ENCODE results near the gene APOL1.
"Not testable (repeated sequence)": the region's sequence is repeated elsewhere in the genome, so short reads cannot be mapped to it uniquely, and the experiment has no call there.

The APOL1 gene

GRCh38 chr22:36285017-36285416 lies 32.1 kb downstream of the APOL1 start:
- no peak for DNase-seq (ENCODE audit: low read depth)

GRCh38 chr22:36285545-36285944 lies 32.6 kb downstream of the APOL1 start:
- TF ChIP-seq CTCF (conservative IDR thresholded peaks at IDR 0.05; ENCODE audit: control insufficient read depth, insufficient read depth, low read depth, low read length): no peak
- no peak overlapping the region for H3K4me3 ChIP-seq (ENCODE audit: control insufficient read depth, low read depth, low read length)
- no peak for DNase-seq (ENCODE audit: low read depth)

More at GRCh38 chr22:36285017-36285416, 32.1 kb downstream of the APOL1 start:
- no peak for TF ChIP-seq CTCF (conservative IDR thresholded peaks at IDR 0.05; ENCODE audit: control insufficient read depth, insufficient read depth, low read depth, low read length)
- no peak overlapping the region for H3K4me3 ChIP-seq (ENCODE audit: control insufficient read depth, low read depth, low read length)

GRCh38 chr22:36286096-36286957 lies 33.4 kb downstream of the APOL1 start:
- no peak overlapping the region for H3K4me3 ChIP-seq (ENCODE audit: control insufficient read depth, low read depth, low read length)
- TF ChIP-seq CTCF (conservative IDR thresholded peaks at IDR 0.05; ENCODE audit: control insufficient read depth, insufficient read depth, low read depth, low read length): peak; percentile 91
- peak; percentile 81 for DNase-seq (ENCODE audit: low read depth)

DNA sequence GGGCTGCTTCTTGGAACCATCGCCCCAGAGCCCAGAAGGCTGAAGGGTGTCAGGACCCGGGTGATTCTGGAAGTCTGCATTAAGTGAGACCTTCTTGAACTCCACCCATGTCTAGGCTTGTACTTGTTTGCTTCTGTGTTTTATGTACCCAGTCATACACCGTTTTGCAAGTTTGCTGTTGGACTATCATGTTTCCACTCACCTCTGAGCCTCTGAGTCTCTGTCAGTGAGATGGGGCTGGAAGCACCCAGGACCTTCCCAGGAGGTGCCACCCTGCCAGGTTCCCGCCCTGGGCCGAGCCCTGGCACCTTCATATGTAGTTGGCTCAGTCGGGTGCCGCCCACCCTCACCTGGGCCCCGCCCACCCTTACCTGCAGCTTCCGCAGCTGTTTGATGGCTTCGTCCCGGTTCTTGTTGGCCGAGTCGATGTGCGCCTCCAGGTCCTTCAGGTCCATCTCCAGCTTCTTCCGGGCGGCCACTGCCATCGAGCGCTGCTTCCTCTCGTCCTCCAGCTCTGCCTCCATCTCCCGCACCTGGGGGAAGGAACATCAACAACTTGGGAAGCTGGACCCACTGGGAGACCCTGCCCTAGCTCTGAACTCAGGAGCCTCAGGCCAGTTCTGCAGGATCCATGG lies 35.1 kb downstream of the APOL1 start:
- no peak overlapping the region for H3K4me3 ChIP-seq (ENCODE audit: control insufficient read depth, low read depth, low read length)
- no peak for TF ChIP-seq CTCF (conservative IDR thresholded peaks at IDR 0.05; ENCODE audit: control insufficient read depth, insufficient read depth, low read depth, low read length)
- no peak for DNase-seq (ENCODE audit: low read depth)

DNA sequence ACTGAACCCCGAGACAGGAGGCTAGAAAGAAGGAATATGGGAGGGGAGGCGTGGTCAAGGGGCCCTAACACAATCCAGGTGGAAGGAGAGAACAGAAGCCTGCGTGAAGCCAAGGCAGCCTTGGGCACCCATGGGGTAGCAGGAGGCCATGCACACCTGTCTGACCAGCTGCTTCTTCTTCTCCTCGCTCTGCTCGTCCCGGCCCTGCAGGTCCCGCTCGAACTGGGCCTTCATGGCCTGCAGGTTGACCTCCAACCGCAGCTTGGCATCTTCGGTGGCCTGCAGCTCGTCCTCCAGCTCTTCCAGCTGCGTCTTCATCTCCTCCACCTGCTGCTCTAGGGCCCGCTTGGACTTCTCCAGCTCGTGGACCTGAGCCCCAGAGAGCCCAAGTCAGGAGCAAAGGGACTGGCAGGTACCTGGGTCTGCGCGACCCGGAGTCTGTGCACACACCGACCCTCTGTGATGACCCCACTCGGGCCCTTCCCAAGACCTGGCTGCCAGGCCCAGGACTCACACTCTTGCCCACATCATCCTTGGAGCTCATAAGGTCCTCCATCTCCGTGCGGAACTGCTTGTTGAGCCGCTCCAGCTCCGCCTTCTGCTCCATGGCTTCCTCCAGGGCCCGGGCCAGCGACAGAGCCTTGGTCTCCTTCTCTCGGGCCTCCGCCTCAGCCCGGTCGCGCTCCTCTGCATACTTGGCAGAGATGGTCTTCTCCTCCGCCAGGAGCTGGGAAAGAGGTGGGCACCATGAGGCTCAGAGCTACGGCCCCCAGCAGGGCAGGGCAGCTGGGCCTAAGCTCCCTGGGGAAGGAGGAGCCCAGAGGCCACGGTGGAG lies 35.9 kb downstream of the APOL1 start:
- no peak overlapping the region for H3K4me3 ChIP-seq (ENCODE audit: control insufficient read depth, low read depth, low read length)
- DNase-seq (ENCODE audit: low read depth): no peak
- TF ChIP-seq CTCF (conservative IDR thresholded peaks at IDR 0.05; ENCODE audit: control insufficient read depth, insufficient read depth, low read depth, low read length): no peak

GRCh38 chr22:36289406-36289870 lies 36.5 kb downstream of the APOL1 start:
- no peak for DNase-seq (ENCODE audit: low read depth)
- TF ChIP-seq CTCF (conservative IDR thresholded peaks at IDR 0.05; ENCODE audit: control insufficient read depth, insufficient read depth, low read depth, low read length): no peak
- H3K4me3 ChIP-seq (ENCODE audit: control insufficient read depth, low read depth, low read length): no peak overlapping the region

GRCh38 chr22:36289948-36290371 lies 37.0 kb downstream of the APOL1 start:
- not testable (repeated sequence) for H3K4me3 ChIP-seq (ENCODE audit: control insufficient read depth, low read depth, low read length); DNase-seq (ENCODE audit: low read depth)

DNA sequence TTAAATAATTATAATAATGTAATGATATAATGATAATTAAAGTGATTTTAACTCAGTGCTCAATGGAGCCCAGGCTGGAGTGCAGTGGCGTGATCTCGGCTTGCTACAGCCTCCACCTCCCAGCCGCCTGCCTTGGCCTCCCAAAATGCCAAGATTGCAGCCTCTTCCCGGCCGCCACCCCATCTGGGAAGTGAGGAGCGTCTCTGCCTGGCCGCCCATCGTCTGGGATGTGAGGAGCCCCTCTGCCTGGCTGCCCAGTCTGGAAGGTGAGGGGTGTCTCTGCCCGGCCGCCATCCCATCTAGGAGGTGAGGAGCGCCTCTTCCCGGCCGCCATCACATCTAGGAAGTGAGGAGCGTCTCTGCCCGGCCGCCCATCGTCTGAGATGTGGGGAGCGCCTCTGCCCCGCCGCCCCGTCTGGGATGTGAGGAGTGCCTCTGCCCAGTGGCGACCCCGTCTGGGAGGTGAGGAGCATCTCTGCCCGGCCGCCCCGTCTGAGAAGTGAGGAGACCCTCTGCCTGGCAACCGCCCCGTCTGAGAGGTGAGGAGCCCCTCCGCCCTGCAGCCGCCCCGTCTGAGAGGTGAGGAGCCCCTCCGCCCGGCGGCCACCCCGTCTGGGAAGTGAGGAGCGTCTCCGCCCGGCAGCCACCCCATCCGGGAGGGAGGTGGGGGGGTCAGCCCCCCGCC lies 37.6 kb downstream of the APOL1 start:
- not testable (repeated sequence) for DNase-seq (ENCODE audit: low read depth); H3K4me3 ChIP-seq (ENCODE audit: control insufficient read depth, low read depth, low read length)
